ENCODE measurements around the gene GABRG3.

DNA sequence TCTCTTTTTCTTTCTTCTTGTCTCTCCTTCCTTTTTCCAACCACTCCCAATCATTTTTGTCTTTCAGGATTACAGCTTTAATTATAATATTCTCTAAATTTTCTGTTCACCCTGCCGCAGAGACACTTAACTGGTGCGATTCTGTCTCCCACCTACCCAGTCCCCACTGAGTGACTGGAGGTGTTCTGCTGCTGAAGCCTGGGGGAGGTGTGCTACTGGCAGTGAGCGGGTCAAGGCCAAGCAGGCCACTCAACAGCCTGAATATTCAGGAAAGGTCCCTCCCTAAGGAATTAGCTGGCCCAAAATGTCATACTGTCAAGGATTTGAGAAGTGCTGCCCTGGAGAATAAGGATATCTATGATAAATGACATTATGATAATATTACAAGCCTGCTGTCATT, 126.5 kb downstream of the GABRG3 start:
- no peak for TF ChIP-seq TAF1 (IDR thresholded peaks at IDR 0.05; ENCODE audit: borderline replicate concordance, insufficient read depth, low read length)
- TF ChIP-seq POLR2AphosphoS5 (IDR thresholded peaks at IDR 0.05; ENCODE audit: low read depth, low read length) = no peak

Data from PFSK-1 (cell line).